Mammary microvascular endothelial cell (primary cell): ENCODE results near the gene BHLHE23. TPM values are rescaled to one million over a fixed set of nuclear protein-coding genes. Genes with fewer than 3 reads are reported as not detected.

Experiments
- total RNA-seq: library from RNA; depleted of rRNA; stranded (reverse); fragments of >200 nt; gene quantifications from 2 replicates; pipeline ENCODE4 v1.2.3, GENCODE V29; 2015

Gene BHLHE23
- not detected in 2 replicates for total RNA-seq

DNA sequence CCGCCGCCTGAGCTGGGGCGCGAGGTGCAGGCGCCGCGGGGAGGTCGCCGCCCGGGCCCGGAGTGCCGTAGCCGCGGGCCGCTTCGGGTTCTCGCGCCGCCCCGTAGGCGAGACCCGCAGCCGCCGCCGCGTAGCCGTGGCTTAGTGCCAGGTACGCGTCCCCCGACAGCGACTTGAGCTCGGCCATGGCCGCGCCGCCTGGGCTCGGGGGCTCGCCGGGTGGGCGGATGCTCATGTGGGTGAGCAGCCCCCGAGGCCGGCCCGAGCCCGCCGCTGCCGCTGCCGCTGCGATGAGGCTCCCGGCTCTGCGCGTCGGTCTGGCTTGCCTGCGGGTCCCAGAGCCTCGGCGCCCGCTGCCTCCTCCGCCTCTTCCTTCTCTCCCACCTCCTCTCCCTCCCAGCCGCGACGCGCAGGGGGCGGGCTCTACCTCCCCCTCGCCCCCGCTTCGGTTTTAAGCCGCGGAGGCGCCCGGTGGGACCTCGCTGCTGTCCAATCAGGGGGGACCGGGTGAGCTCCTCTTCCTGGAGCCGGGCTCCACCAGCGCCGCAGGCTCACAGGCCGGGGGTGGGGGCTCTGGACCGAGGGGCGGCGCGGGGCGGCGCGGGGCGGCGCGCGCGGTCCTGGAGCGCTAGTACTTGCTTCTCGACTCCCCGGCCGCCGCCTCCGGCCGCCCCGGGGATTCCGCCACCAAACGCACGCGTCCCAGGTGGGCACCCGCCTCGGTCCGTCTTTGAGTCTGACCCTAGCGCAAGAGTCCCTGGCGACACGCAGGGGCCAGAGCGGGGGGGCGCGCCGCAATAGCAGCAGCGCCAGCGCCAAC lies at the start of gene BHLHE23:
Gene BHLHE23 (minus strand): TSS at position 425 of the 820 bp plus-strand sequence. CDS start 190 bp downstream, at position 235.

Other genes starting within 250 kb of the BHLHE23 start
- gene MRGBP, start 210.5 kb downstream of the BHLHE23 start, total RNA-seq = 19.9 TPM in 2 replicates
- gene OGFR, start 202.1 kb downstream of the BHLHE23 start, total RNA-seq = 63.2 and 67.4 TPM in 2 replicates
- gene COL9A3, start 189.9 kb downstream of the BHLHE23 start, total RNA-seq = 0.79 TPM in 1 of 2 replicates, not detected in the other
- 4.3 and 6.3 TPM in 2 replicates for gene TCFL5, start 145.1 kb downstream of the BHLHE23 start, total RNA-seq
- 31.6 and 31.7 TPM in 2 replicates for gene DIDO1, start 80.5 kb downstream of the BHLHE23 start, total RNA-seq
- gene GID8, start 68.8 kb downstream of the BHLHE23 start, total RNA-seq = 20.7 and 20.8 TPM in 2 replicates
- 12.0 and 13.1 TPM in 2 replicates for gene SLC17A9, start 54.3 kb downstream of the BHLHE23 start, total RNA-seq
- gene YTHDF1, start 209.2 kb upstream of the BHLHE23 start, total RNA-seq = 20.0 and 20.9 TPM in 2 replicates
- not detected in 2 replicates for gene BIRC7, start 228.9 kb upstream of the BHLHE23 start, total RNA-seq
- gene NKAIN4, start 247.5 kb upstream of the BHLHE23 start, total RNA-seq = not detected in 2 replicates